RCC 7860 (cell line): ENCODE results near the gene XYLT1.

Experiments used
- DNase-seq: peaks from one replicate; pipeline ENCODE4 v3.0.0-alpha.2; 2015; ENCODE audit warnings: low spot score
- FAIRE-seq: peaks from 2 replicates; lab custom pipeline; 2012; peaks lifted over from hg19 to GRCh38; lab: Jason Lieb, UNC

Gene XYLT1

GRCh38 chr16:17270683-17271109 lies 200.1 kb downstream of the XYLT1 start:
- DNase-seq: no peak

GRCh38 chr16:17270111-17270510 lies 200.6 kb downstream of the XYLT1 start:
- no peak for FAIRE-seq
- DNase-seq: no peak

More at GRCh38 chr16:17270683-17271109, 200.1 kb downstream of the XYLT1 start:
- FAIRE-seq: no peak

- FAIRE-seq: no peak
Observed at GRCh38 chr16:17269439-17269838, 201.3 kb downstream of the XYLT1 start.

GRCh38 chr16:17266608-17267313 lies 204.0 kb downstream of the XYLT1 start:
- DNase-seq (no peak), FAIRE-seq (no peak)

More at GRCh38 chr16:17269439-17269838, 201.3 kb downstream of the XYLT1 start:
- no peak for DNase-seq

- DNase-seq (no peak), FAIRE-seq (no peak)
Observed at GRCh38 chr16:17265154-17265553, 205.6 kb downstream of the XYLT1 start.

GRCh38 chr16:17261197-17261858 lies 209.4 kb downstream of the XYLT1 start:
- FAIRE-seq: no peak
- DNase-seq: no peak

- DNase-seq (no peak), FAIRE-seq (no peak)
Observed at GRCh38 chr16:17260276-17260849, 210.4 kb downstream of the XYLT1 start.

- DNase-seq: no peak
- no peak for FAIRE-seq
Observed at GRCh38 chr16:17259751-17260270, 210.9 kb downstream of the XYLT1 start.

GRCh38 chr16:17258848-17259713 lies 211.7 kb downstream of the XYLT1 start:
- FAIRE-seq (no peak), DNase-seq (no peak)

- no peak for DNase-seq
- FAIRE-seq: no peak
Observed at GRCh38 chr16:17258077-17258599, 212.6 kb downstream of the XYLT1 start.

GRCh38 chr16:17257426-17258023 lies 213.2 kb downstream of the XYLT1 start:
- no peak for FAIRE-seq

GRCh38 chr16:17252701-17253100 lies 218.1 kb downstream of the XYLT1 start:
- DNase-seq: no peak
- no peak for FAIRE-seq

More at GRCh38 chr16:17257426-17258023, 213.2 kb downstream of the XYLT1 start:
- no peak for DNase-seq

GRCh38 chr16:17252064-17252463 lies 218.7 kb downstream of the XYLT1 start:
- no peak for DNase-seq
- no peak for FAIRE-seq

GRCh38 chr16:17251496-17251895 lies 219.3 kb downstream of the XYLT1 start:
- no peak for DNase-seq
- no peak for FAIRE-seq

- FAIRE-seq (no peak), DNase-seq (no peak)
Observed at GRCh38 chr16:17246974-17247732, 223.6 kb downstream of the XYLT1 start.

- FAIRE-seq (no peak), DNase-seq (no peak)
Observed at GRCh38 chr16:17246268-17246885, 224.4 kb downstream of the XYLT1 start.

- no peak for DNase-seq
Observed at GRCh38 chr16:17245776-17246175, 225.0 kb downstream of the XYLT1 start.

GRCh38 chr16:17244872-17245551 lies 225.7 kb downstream of the XYLT1 start:
- DNase-seq: no peak
- no peak for FAIRE-seq

More at GRCh38 chr16:17245776-17246175, 225.0 kb downstream of the XYLT1 start:
- FAIRE-seq: no peak
